ENCODE results near the gene R3HDM4. TPM values are rescaled to one million over a fixed set of nuclear protein-coding genes. Genes with fewer than 3 reads are reported as not detected.

Gene R3HDM4
- total RNA-seq, 2 experiments from 2014 or later, result 73.7 to 83.3 TPM

Other genes starting within 250 kb of the R3HDM4 start
- gene FSTL3, start 236.8 kb downstream of the R3HDM4 start, total RNA-seq, result 10 to 100 TPM in 1 of 2 experiments, 1 to 10 TPM in 1; 8.5 to 10.1 TPM
- not detected for gene PRSS57, start 217.8 kb downstream of the R3HDM4 start, total RNA-seq
- gene PALM, start 204.3 kb downstream of the R3HDM4 start, total RNA-seq, result under 1 TPM in 1 of 2 experiments, not detected in 1; 0.18 TPM
- gene MISP, start 162.1 kb downstream of the R3HDM4 start, total RNA-seq, result under 1 TPM in 1 of 2 experiments, not detected in 1; 0.07 TPM
- gene PTBP1, start 115.8 kb downstream of the R3HDM4 start, total RNA-seq, result 100 to 1,000 TPM; 584 to 738 TPM
- not detected for gene PLPPR3, start 91.3 kb downstream of the R3HDM4 start, total RNA-seq
- not detected for gene AZU1, start 85.4 kb downstream of the R3HDM4 start, total RNA-seq
- gene PRTN3, start 72.2 kb downstream of the R3HDM4 start, total RNA-seq, result not detected
- not detected for gene ELANE, start 60.9 kb downstream of the R3HDM4 start, total RNA-seq
- 1 to 10 TPM in 1 of 2 experiments, under 1 TPM in 1; 0.79 to 1.5 TPM for gene CFD, start 53.6 kb downstream of the R3HDM4 start, total RNA-seq
- gene MED16, start 20.0 kb downstream of the R3HDM4 start, total RNA-seq, result 10 to 100 TPM; 52.6 to 70.3 TPM
- not detected for gene RNU6-9, start 19.7 kb downstream of the R3HDM4 start, total RNA-seq
- gene KISS1R, start 4.1 kb upstream of the R3HDM4 start, total RNA-seq, result 10 to 100 TPM; 14.3 to 18.4 TPM
- gene ARID3A, start 12.8 kb upstream of the R3HDM4 start, total RNA-seq, result 10 to 100 TPM; 25.1 to 36.0 TPM
- 10 to 100 TPM; 71.6 to 87.8 TPM for gene WDR18, start 71.1 kb upstream of the R3HDM4 start, total RNA-seq
- under 1 TPM in 1 of 2 experiments, not detected in 1; 0.09 TPM for gene GRIN3B, start 87.2 kb upstream of the R3HDM4 start, total RNA-seq
- 100 to 1,000 TPM; 106 to 128 TPM for gene TMEM259, start 107.9 kb upstream of the R3HDM4 start, total RNA-seq
- not detected for gene RNU6-2, start 108.3 kb upstream of the R3HDM4 start, total RNA-seq
- 100 to 1,000 TPM; 108 to 130 TPM for gene CNN2, start 113.4 kb upstream of the R3HDM4 start, total RNA-seq
- 10 to 100 TPM; 14.4 to 16.9 TPM for gene ABCA7, start 126.9 kb upstream of the R3HDM4 start, total RNA-seq
- 100 to 1,000 TPM; 107 to 137 TPM for gene ARHGAP45, start 153.9 kb upstream of the R3HDM4 start, total RNA-seq
- 100 to 1,000 TPM; 171 to 229 TPM for gene POLR2E, start 182.2 kb upstream of the R3HDM4 start, total RNA-seq
- gene GPX4, start 190.8 kb upstream of the R3HDM4 start, total RNA-seq, result 100 to 1,000 TPM; 192 to 218 TPM

All from activated CD4-positive, alpha-beta T cell treated with anti-CD3 and anti-CD28 coated beads for 36 hours (primary cell).